Panc1 (cell line): ENCODE measurements around the gene PGAM5. TPM values are rescaled to one million over a fixed set of nuclear protein-coding genes. Genes with fewer than 3 reads are reported as not detected.

Source experiments
- ATAC-seq: fragments of 200-7000 bp; cut with Tn5 transposase; 2 replicates; pipeline ENCODE4 v1.9.1; 2020; ENCODE audit warnings: mild to moderate bottlenecking, moderate library complexity
- BruUV-seq: library from RNA; stranded (reverse); fragments of 400-500 nt; replicated peaks from 2 replicates; lab custom pipeline; 2021; lab: Mats Ljungman, UMichigan
- CTCF ChIA-PET: fragments of 300-600 bp; sonication (Branson Sonifier 250); formaldehyde crosslinking; loops from one replicate; lab custom pipeline; 2022; ENCODE audit warnings: antibody characterized with exemption; lab: Charles Lee
- POLR2A ChIA-PET: fragments of 300-600 bp; sonication (Branson Sonifier 250); formaldehyde crosslinking; loops from one replicate; lab custom pipeline; 2022; ENCODE audit warnings: antibody characterized with exemption; lab: Charles Lee
- DNase-seq: peaks from one replicate; pipeline ENCODE4 v3.0.0-alpha.2; 2010; ENCODE audit warnings: low read depth, low spot score
- H3K27ac ChIP-seq: 2 replicates; pipeline ENCODE4 v1.5.1; 2011; ENCODE audit warnings: mild to moderate bottlenecking, low read length, inconsistent platforms
- H3K27me3 ChIP-seq: fragments of 200-500 bp; sonication (Bioruptor generic); 2 replicates; pipeline ENCODE4 v1.6.0; 2014; ENCODE audit warnings: low read length, inconsistent platforms; ENCODE audit not compliant: control insufficient read depth, insufficient read depth
- H3K36me3 ChIP-seq: fragments of 200-500 bp; sonication (Bioruptor generic); 2 replicates; pipeline ENCODE4 v1.5.1; 2014; ENCODE audit warnings: inconsistent platforms, mild to moderate bottlenecking, low read length, moderate library complexity; ENCODE audit not compliant: control insufficient read depth, insufficient read depth
- H3K4me1 ChIP-seq: 2 replicates; pipeline ENCODE4 v1.5.1; 2011; ENCODE audit warnings: inconsistent platforms, mild to moderate bottlenecking, low read length, moderate library complexity; ENCODE audit not compliant: control insufficient read depth, insufficient read depth
- H3K4me3 ChIP-seq, 2 experiments: 2 replicates each; pipeline ENCODE4 v1.5.1; 2011 to 2012; ENCODE audit warnings: low read depth in 2 of 2, low read length in 2 of 2, mild to moderate bottlenecking in 2 of 2, inconsistent platforms in 1 of 2, moderate library complexity in 1 of 2
- H3K9me3 ChIP-seq: fragments of 200-500 bp; sonication (Bioruptor generic); 2 replicates; pipeline ENCODE4 v1.5.1; 2014; ENCODE audit warnings: low read depth, mild to moderate bottlenecking, inconsistent platforms, low read length, moderate library complexity; ENCODE audit not compliant: control insufficient read depth, insufficient read depth
- CTCF ChIP-seq: fragments of 450-650 bp; IDR thresholded peaks from 2 replicates; pipeline ENCODE4 v1.5.1; 2017; ENCODE audit warnings: mild to moderate bottlenecking
- POLR2AphosphoS5 ChIP-seq: IDR thresholded peaks from 2 replicates; pipeline ENCODE4 v1.6.1; 2012; ENCODE audit warnings: mild to moderate bottlenecking, low read depth, low read length, moderate library complexity
- REST ChIP-seq, 2 experiments: IDR thresholded peaks; 2 replicates each; pipeline ENCODE4 v1.6.1; 2011 to 2012; ENCODE audit warnings: low read depth in 2 of 2, control low read depth in 1 of 2, low read length in 1 of 2, mild to moderate bottlenecking in 1 of 2, moderate library complexity in 1 of 2; ENCODE audit not compliant: insufficient read depth in 1 of 2
- SIN3A ChIP-seq: IDR thresholded peaks from 2 replicates; pipeline ENCODE4 v1.6.1; 2012; ENCODE audit warnings: low read depth, mild to moderate bottlenecking, low read length, moderate library complexity, borderline replicate concordance; ENCODE audit not compliant: insufficient read depth
- TCF7L2 ChIP-seq: IDR thresholded peaks from 2 replicates; pipeline ENCODE4 v1.6.1; 2011; ENCODE audit warnings: mild to moderate bottlenecking, low read depth, low read length, inconsistent platforms
- in situ Hi-C: cut with HindIII; loops from 2 replicates; pipeline ENCODE4 v1.10.0; 2016; ENCODE audit warnings: low sequenced_read_pairs, low pct_unique_long_range_greater_than_20kb
- intact Hi-C: fragments of 100-400 bp; cut with micrococcal nuclease; formaldehyde crosslinking; loops from one replicate; pipeline ENCODE4 v1.10.0; 2022; ENCODE audit not compliant: unreplicated experiment
- total RNA-seq: library from RNA; stranded (reverse); gene quantifications from one replicate; pipeline ENCODE4 v1.2.1, GENCODE V29; 2021; ENCODE audit not compliant: unreplicated experiment

Gene PGAM5
- total RNA-seq, 1 experiment from 2014 or later, result 116 TPM

GRCh38 chr12:132720606-132721345 is 10.1 kb downstream of the PGAM5 start:
- Histone ChIP-seq H3K4me3 (no peak overlapping the region), H3K27me3 (no peaks in the 10 kb centered on the region), H3K36me3 (peaks cover 14% of the 10 kb centered on the region), H3K9me3 (no peaks in the 10 kb centered on the region), H3K27ac (no peak overlapping the region), H3K4me1 (peaks cover 8% of the 10 kb centered on the region)
- in situ Hi-C loops (no loop called here), intact Hi-C loops (no loop called here)
- TF ChIP-seq POLR2AphosphoS5, result no peak
- TF ChIP-seq CTCF, result no peak
- no peak for TF ChIP-seq SIN3A
- TF ChIP-seq REST (IDR thresholded peaks at IDR 0.05; ENCODE audit: insufficient read depth in 1 of 2, low read depth in 2 of 2, low read length in 1 of 2), result no peak
- no peak for TF ChIP-seq TCF7L2
- no peak for DNase-seq
- ChIA-PET POLR2A (interaction anchor here (0.7 kb wide), 1 partner anchor 293 kb away, joined by 11 read pairs; no protein-coding TSS in a partner anchor), CTCF (no interaction called here)
- no peak for ATAC-seq
- BruUV-seq, result TSS peak; percentile 86

GRCh38 chr12:132723015-132723763 is 12.5 kb downstream of the PGAM5 start:
- H3K36me3 ChIP-seq, result peaks cover 27% of the 10 kb centered on the region
- POLR2A ChIA-PET, result no interaction called here
- TF ChIP-seq TCF7L2 (0 out of 2 replicates have a peak, but pooled peaks have one; percentile 28), SIN3A (no peak), REST (IDR thresholded peaks at IDR 0.05; ENCODE audit: insufficient read depth in 1 of 2, low read depth in 2 of 2, low read length in 1 of 2) (no peak)
- no peaks in the 10 kb centered on the region for H3K9me3 ChIP-seq
- no peaks in the 10 kb centered on the region for H3K27me3 ChIP-seq
- no TSS peak for BruUV-seq
- H3K4me3 ChIP-seq, result no peak overlapping the region
- ATAC-seq (peak; percentile 52), DNase-seq (no peak)
- H3K27ac ChIP-seq, result peak overlapping the region; percentile 13
- in situ Hi-C loops, result no loop called here
- intact Hi-C loops, result no loop called here
- peaks cover 8% of the 10 kb centered on the region for H3K4me1 ChIP-seq
- CTCF ChIA-PET, result no interaction called here
